BLaER1 (cell line): ENCODE data around the gene TTC39A.

ENCODE experiments used
- H3K27ac ChIP-seq: shearing (Covaris generic); formaldehyde crosslinking; 2 replicates; pipeline ENCODE4 v1.8.1; 2022
- H3K27me3 ChIP-seq: shearing (Covaris generic); formaldehyde crosslinking; 2 replicates; pipeline ENCODE4 v1.8.1; 2022
- H3K36me3 ChIP-seq: shearing (Covaris generic); formaldehyde crosslinking; 2 replicates; pipeline ENCODE4 v1.8.1; 2022
- H3K4me1 ChIP-seq: shearing (Covaris generic); formaldehyde crosslinking; 2 replicates; pipeline ENCODE4 v1.8.1; 2022
- H3K4me2 ChIP-seq: shearing (Covaris generic); formaldehyde crosslinking; 2 replicates; pipeline ENCODE4 v1.8.1; 2022
- H3K4me3 ChIP-seq: shearing (Covaris generic); formaldehyde crosslinking; 2 replicates; pipeline ENCODE4 v1.8.1; 2022
- H3K9ac ChIP-seq: shearing (Covaris generic); formaldehyde crosslinking; 2 replicates; pipeline ENCODE4 v1.8.1; 2022
- H3K9me3 ChIP-seq: shearing (Covaris generic); formaldehyde crosslinking; 2 replicates; pipeline ENCODE4 v1.8.1; 2022
- H4K20me1 ChIP-seq: shearing (Covaris generic); formaldehyde crosslinking; 2 replicates; pipeline ENCODE4 v1.8.1; 2022
- Cebpa-rat ChIP-seq: shearing (Covaris generic); IDR thresholded peaks from 2 replicates; pipeline ENCODE4 v1.8.1; 2022

TTC39A gene

GRCh38 chr1:51349862-51350261, 19.5 kb upstream of the TTC39A start:
- Histone ChIP-seq H3K4me1 (no peaks in the 10 kb centered on the region), H3K27me3 (peaks cover 8% of the 10 kb centered on the region; the same call in 1 of the 2 replicates), H3K4me3 (no peak overlapping the region), H3K27ac (no peak overlapping the region), H3K36me3 (peaks cover 8% of the 10 kb centered on the region; the same call in 1 of the 2 replicates), H3K4me2 (no peak overlapping the region), H3K9me3 (no peaks in the 10 kb centered on the region), H3K9ac (no peak overlapping the region), H4K20me1 (no peaks in the 10 kb centered on the region)
- no peak for TF ChIP-seq Cebpa-rat

- Histone ChIP-seq H3K9ac (no peak overlapping the region), H3K4me1 (no peaks in the 10 kb centered on the region), H3K36me3 (no peaks in the 10 kb centered on the region), H3K27me3 (peaks cover 15% of the 10 kb centered on the region; the same call in 1 of the 2 replicates), H3K4me3 (no peak overlapping the region), H4K20me1 (no peaks in the 10 kb centered on the region), H3K9me3 (no peaks in the 10 kb centered on the region), H3K4me2 (no peak overlapping the region), H3K27ac (no peak overlapping the region)
- TF ChIP-seq Cebpa-rat, result no peak
These were observed 17.8 kb upstream of the TTC39A start for GRCh38 chr1:51348147-51348527.

- Histone ChIP-seq H3K27me3 (peaks cover 15% of the 10 kb centered on the region; the same call in 1 of the 2 replicates), H3K4me3 (no peak overlapping the region), H3K36me3 (no peaks in the 10 kb centered on the region), H3K4me1 (no peaks in the 10 kb centered on the region), H3K4me2 (no peak overlapping the region), H4K20me1 (no peaks in the 10 kb centered on the region), H3K27ac (no peak overlapping the region), H3K9ac (no peak overlapping the region), H3K9me3 (no peaks in the 10 kb centered on the region)
- TF ChIP-seq Cebpa-rat, result no peak
These were observed 17.2 kb upstream of the TTC39A start for GRCh38 chr1:51347398-51348146.

- Histone ChIP-seq H4K20me1 (no peaks in the 10 kb centered on the region), H3K9me3 (no peaks in the 10 kb centered on the region), H3K9ac (no peak overlapping the region), H3K27me3 (peaks cover 15% of the 10 kb centered on the region; the same call in 1 of the 2 replicates), H3K4me1 (no peaks in the 10 kb centered on the region), H3K36me3 (no peaks in the 10 kb centered on the region), H3K4me2 (no peak overlapping the region), H3K4me3 (no peak overlapping the region), H3K27ac (no peak overlapping the region)
- no peak for TF ChIP-seq Cebpa-rat
These were observed 16.0 kb upstream of the TTC39A start for GRCh38 chr1:51346086-51346942.

- H3K9me3 ChIP-seq, result no peaks in the 10 kb centered on the region
- H3K36me3 ChIP-seq, result no peaks in the 10 kb centered on the region
- no peak for TF ChIP-seq Cebpa-rat
- H3K27ac ChIP-seq, result no peak overlapping the region
- H3K4me1 ChIP-seq, result no peaks in the 10 kb centered on the region
- no peak overlapping the region for H3K4me3 ChIP-seq
- no peak overlapping the region for H3K4me2 ChIP-seq
- peaks cover 15% of the 10 kb centered on the region; the same call in 1 of the 2 replicates for H3K27me3 ChIP-seq
- H3K9ac ChIP-seq, result no peak overlapping the region
- H4K20me1 ChIP-seq, result no peaks in the 10 kb centered on the region
These were observed 14.9 kb upstream of the TTC39A start for GRCh38 chr1:51345300-51345687.

GRCh38 chr1:51344602-51345299, 14.4 kb upstream of the TTC39A start:
- Histone ChIP-seq H3K9ac (no peak overlapping the region), H3K36me3 (no peaks in the 10 kb centered on the region), H3K4me2 (no peak overlapping the region), H3K4me3 (no peak overlapping the region), H4K20me1 (no peaks in the 10 kb centered on the region), H3K27ac (no peak overlapping the region), H3K9me3 (no peaks in the 10 kb centered on the region), H3K27me3 (peaks cover 15% of the 10 kb centered on the region; the same call in 1 of the 2 replicates), H3K4me1 (no peaks in the 10 kb centered on the region)
- no peak for TF ChIP-seq Cebpa-rat

GRCh38 chr1:51344276-51344601, 13.9 kb upstream of the TTC39A start:
- Histone ChIP-seq H4K20me1 (no peaks in the 10 kb centered on the region), H3K9ac (no peak overlapping the region), H3K4me3 (no peak overlapping the region), H3K36me3 (no peaks in the 10 kb centered on the region), H3K27me3 (peaks cover 15% of the 10 kb centered on the region; the same call in 1 of the 2 replicates), H3K9me3 (no peaks in the 10 kb centered on the region), H3K27ac (no peak overlapping the region), H3K4me1 (no peaks in the 10 kb centered on the region), H3K4me2 (no peak overlapping the region)
- no peak for TF ChIP-seq Cebpa-rat

GRCh38 chr1:51343624-51344023, 13.3 kb upstream of the TTC39A start:
- H3K4me2 ChIP-seq, result no peak overlapping the region

GRCh38 chr1:51342591-51343206, 12.3 kb upstream of the TTC39A start:
- Histone ChIP-seq H3K36me3 (no peaks in the 10 kb centered on the region), H3K4me1 (no peaks in the 10 kb centered on the region), H3K9ac (no peak overlapping the region), H3K27me3 (peaks cover 15% of the 10 kb centered on the region; the same call in 1 of the 2 replicates), H3K4me3 (no peak overlapping the region), H3K27ac (no peak overlapping the region), H3K9me3 (no peaks in the 10 kb centered on the region), H4K20me1 (no peaks in the 10 kb centered on the region), H3K4me2 (no peak overlapping the region)
- no peak for TF ChIP-seq Cebpa-rat

More at GRCh38 chr1:51343624-51344023, 13.3 kb upstream of the TTC39A start:
- Histone ChIP-seq H4K20me1 (no peaks in the 10 kb centered on the region), H3K4me3 (no peak overlapping the region), H3K9ac (no peak overlapping the region), H3K4me1 (no peaks in the 10 kb centered on the region), H3K27me3 (peaks cover 15% of the 10 kb centered on the region; the same call in 1 of the 2 replicates), H3K36me3 (no peaks in the 10 kb centered on the region), H3K9me3 (no peaks in the 10 kb centered on the region), H3K27ac (no peak overlapping the region)
- TF ChIP-seq Cebpa-rat, result no peak
